Jurkat, Clone E6-1 (cell line): ENCODE results near the gene S100A6.
"Not testable (repeated sequence)": the region's sequence is repeated elsewhere in the genome, so short reads cannot be mapped to it uniquely, and the experiment has no call there.

ENCODE experiments used
- DNase-seq: peaks from one replicate; pipeline ENCODE4 v3.0.0-alpha.2; 2011; ENCODE audit warnings: low read depth, low spot score
- H3K4me3 ChIP-seq: 2 replicates; pipeline ENCODE4 v1.5.1; 2011; ENCODE audit warnings: mild to moderate bottlenecking, low read length, control low read depth, moderate library complexity

S100A6 gene

DNA sequence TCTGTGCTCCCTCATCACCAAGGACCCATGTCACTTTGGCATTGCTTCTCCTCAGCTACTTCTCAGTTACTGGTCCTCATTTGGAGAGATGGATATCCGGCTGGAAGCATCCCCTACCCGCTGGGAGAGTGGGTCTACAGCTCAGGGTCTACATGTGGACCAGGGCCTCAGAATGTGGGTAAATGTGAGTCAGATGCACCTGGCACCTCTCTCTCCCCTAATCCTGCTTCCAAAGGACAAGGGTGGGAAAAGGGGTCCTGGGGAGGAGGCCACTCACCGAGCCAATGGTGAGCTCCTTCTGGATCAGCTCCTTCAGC lies 908 bp downstream of the S100A6 start:
- no peak overlapping the region for H3K4me3 ChIP-seq
- DNase-seq = no peak

DNA sequence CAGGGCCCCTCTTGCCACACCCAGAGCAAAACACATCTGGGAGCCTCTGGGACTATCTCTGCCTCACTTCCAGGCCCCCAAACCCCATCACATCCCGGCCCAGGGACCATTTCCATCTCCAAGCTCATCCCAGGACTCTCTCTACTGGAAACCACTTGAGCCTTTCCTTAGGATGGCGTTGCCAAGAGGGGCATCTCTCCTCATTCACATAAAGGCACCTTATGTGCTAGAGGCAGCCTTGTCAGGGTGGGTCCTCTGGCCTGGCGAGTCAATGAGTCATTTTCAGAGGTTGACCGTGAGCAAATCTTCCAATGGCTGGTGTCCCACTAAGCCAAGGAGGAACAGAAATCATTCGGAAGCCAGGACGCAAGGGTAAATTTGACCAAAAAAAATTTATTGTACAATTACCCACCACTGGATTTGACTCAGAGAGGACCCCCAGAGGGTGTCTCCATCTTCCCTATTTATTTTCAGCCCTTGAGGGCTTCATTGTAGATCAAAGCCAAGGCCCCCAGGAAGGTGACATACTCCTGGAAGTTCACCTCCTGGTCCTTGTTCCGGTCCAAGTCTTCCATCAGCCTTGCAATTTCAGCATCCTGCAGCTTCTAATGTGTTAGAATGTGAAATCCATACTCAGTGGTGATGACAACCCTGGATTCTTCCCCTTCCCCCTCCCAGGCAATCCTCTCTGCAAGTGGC lies 1.4 kb downstream of the S100A6 start:
- no peak overlapping the region for H3K4me3 ChIP-seq
- DNase-seq = no peak

DNA sequence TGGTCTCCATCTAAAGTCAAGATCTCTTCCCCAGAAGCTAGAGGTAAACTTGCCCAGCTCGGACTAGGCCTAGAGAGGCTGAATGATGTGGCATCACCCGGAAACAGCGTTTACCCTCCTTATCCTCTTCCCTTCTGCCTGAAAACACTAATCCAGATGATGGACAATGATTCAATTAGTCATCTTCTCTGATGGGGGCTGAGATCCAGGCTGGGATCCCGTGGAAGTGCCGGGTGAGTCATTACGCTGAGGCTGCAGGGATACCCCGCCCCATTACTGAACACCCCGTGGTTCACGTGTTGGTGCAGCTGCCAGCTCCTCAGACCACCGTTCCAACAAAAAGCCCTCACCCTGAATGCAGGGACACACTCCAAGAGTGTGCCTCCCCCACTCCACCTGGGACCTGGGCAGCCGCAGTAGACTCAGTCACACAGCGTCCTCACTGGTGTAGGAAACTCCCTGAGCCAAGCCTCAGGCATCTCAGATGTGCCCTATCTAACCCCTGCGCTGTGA lies 2.0 kb downstream of the S100A6 start:
- no peak overlapping the region for H3K4me3 ChIP-seq
- no peak for DNase-seq

DNA sequence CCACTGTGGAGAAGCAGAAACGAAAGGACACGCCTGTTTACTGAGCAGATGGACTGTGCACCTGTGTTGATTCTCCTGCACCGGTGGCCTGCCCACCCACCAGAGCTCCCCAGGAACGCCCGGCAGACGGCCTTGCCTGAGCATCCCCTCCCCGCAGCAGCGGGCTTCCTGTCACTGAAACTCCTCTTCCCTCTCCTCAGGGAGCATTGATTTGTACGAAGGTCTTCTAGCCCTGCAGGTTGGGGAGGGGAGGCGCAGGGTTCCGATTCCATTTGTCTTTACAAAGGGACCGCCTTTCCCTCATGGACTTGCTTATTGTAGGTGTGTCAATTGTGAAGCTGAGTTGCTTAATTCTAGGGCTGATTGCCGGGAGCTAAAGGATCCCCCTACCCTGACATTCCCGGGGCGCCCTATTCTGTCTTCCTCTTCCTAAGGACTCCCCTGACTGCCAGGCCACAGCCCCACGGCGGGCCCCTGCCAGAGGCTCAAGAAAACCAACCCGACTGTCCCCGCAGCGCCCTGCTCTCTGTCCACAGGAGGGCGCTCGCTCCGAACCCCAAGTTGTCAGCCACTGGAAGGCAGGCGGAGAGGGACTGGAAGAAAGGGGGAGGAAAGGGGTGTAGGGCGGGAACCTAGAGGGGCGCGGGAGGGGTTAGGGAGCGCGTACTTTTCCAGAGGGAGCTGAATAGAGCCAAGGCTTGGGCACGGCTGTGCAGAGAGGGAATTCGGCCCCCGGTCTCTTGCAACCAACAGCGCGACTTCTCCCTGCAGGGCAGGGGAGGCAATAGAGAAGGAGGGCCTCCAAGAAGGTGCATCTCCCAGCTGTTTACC lies 2.8 kb downstream of the S100A6 start:
- no peak overlapping the region for H3K4me3 ChIP-seq
- no peak for DNase-seq

DNA sequence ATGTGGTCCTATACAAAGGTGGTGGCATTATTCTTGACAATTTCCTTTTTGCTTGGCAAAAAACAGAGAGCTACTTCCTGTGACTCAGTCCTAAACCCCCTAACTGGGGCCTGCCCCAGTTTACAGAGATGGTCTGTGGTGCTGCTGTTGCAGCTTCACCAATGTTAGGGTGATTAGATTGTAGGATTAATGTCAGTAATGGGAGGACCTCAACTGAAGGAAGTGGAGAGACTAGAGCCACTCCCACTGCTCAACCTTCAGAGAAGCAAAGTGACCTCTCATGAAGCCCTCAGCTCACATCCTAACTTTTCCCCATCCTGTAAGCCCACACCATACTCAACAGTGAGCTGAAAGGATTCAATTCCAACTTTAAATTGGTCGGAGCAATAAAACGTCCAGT lies 3.6 kb downstream of the S100A6 start:
- DNase-seq = no peak
- no peak overlapping the region for H3K4me3 ChIP-seq

DNA sequence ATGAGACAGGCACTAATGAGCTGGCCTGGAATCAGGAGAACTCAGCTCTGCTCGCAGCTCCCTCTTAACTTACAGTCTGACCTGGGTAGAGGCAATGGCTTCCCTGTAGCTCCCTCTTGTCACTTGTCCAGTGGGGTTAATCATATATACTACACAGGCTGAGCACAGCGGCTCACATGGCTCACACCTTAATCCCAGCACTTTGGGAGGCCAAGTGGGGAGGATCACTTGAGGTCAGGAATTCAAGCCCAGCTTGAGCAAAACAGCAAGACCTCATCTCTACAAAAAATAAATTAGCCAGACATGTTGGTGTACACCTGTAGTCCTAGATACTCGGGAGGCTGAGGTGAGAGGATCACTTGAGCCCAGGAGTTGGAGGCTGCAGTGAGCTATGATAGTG lies 4.2 kb downstream of the S100A6 start:
- no peak for DNase-seq
- H3K4me3 ChIP-seq = no peak overlapping the region

DNA sequence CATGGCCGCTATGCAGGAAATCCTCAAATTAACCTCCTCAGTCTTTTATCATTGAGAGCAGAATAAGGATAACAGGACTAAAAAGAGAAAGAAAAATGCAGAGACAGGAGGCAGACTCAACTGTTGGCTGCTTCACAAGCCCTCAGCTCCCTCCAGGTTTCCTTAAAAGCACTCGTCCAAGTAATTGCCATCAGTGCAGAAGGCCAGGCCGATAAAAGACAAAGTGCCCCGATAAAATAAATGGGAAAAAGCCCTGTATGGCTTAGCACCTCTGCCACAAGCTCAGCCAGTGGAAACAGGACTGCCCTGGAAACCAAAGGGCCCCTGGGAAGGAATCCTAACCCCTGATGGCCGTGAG lies 8.1 kb downstream of the S100A6 start:
- no peak overlapping the region for H3K4me3 ChIP-seq
- DNase-seq = no peak

DNA sequence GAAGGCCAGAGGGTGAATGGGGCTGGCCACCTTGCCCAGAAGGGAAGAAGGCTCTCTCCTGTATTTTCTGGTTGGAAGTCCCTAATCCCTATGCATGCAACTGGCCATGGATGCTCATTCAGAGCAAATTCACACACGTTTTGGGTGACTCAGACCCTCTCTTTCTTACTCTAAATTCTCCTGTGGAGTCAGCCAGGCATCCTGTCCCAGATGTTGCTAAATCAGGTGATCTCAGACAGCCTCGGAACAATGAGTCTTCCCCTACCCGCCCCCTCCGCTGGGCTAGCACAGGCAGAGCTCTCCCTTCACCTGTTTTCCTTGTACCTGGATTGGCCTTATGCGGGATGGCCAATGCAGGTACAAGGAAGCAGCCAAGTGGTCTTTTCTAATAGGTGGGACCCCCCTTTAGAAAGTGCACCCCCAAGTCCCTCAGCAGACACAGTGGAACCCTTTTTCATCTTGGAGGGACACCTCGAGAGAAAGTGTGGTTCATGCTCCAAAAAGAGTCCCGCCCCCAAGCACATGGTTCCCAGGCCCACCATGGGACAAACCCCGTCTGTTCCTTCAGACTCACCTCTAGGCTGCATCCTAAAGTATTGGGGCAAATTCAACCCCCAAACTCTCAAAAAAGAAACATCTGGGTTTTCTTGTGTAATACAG lies 8.6 kb downstream of the S100A6 start:
- no peak overlapping the region for H3K4me3 ChIP-seq
- DNase-seq = no peak

DNA sequence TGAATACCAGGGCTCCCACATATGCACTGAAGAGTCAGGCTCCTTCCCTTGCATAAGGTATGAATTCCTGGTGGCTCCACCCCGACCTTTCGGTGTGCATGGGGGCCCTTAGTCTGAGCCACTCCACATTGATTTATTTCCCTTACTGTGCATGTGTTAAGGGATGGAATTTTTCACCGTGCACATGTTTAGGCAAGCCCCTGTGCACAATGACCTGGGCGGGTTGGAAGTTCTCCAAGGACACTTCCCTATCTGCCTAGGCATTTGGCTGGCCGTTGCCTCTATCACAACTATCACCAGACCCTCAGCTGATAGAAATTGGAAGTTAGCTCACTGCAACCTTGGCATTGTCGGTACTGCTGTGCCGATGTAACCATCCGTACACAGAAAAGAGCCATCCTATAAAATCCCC lies 9.7 kb downstream of the S100A6 start:
- no peak for DNase-seq
- no peak overlapping the region for H3K4me3 ChIP-seq

DNA sequence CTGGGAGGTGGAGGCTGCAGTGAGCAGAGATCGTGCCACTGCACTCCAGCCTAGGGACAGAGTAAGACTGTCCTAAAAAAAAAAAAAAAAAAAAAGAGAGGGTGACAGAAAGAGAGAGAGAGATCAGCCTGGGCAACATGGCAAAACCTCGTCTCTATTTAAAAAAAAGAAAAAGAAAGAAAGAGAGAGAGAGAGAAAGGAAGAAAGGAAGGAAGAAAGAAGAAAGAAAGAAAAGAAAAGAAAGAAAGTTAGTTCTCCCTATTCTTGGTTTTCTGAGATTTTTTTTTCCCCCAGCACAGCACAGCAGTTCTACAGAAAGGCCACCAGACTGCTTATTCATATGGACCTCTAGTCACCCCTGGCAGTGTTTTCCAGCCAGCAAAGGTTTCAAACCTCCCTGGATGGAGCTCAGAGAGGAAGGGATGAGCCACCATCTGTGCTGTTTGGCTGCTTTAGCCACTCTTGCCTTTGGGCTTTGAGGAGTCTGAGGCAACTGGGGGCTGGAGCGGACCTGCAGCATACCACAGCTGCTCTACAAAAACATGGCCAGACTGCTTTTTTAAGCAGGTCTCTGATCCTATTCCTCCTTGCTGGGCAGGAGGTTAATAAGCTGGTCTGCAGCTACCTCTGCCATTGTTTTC lies 10.6 kb downstream of the S100A6 start:
- H3K4me3 ChIP-seq = no peak overlapping the region

DNA sequence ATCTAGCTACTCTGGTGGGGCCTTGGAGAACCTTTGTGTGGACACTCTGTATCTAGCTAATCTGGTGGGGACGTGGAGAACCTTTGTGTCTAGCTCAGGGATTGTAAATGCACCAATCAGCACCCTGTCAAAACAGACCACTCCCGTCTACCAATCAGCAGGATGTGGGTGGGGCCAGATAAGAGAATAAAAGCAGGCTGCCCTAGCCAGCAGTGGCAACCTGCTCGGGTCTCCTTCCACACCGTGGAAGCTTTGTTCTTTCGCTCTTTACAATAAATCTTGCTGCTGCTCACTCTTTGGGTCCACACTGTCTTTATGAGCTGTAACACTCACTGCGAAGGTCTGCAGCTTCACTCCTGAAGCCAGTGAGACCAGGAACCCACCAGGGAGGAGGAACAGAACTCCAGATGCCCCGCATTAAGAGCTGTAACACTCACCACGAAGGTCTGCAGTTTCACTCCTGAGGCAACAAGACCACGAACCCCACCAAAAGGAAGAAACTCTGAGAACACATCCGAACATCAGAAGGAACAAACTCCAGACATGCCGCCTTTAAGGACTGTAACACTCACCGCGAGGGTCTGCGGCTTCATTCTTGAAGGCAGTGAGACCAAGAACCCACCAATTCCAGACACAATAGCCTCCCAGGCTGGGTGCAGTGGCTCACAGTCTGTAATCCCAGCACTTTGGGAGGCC lies 13.3 kb downstream of the S100A6 start:
- not testable (repeated sequence) for H3K4me3 ChIP-seq, DNase-seq

More for the DNA sequence above, 10.6 kb downstream of the S100A6 start:
- DNase-seq = no peak

DNA sequence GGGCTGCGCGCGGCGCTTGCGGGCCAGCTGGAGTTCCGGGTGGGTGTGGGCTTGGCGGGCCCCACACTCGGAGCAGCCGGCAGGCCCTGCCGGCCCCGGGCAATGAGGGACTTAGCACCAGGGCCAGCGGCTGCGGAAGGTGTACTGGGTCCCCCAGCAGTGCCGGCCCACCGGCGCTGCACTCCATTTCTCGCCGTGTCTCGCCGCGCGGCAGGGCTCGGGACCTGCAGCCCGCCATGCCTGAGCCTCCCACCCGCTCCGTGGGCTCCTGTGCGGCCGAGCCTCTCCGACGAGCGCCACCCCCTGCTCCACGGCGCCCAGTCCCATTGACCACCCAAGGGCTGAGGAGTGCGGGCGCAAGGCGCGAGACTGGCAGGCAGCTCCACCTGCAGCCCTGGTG lies 14.0 kb downstream of the S100A6 start:
- H3K4me3 ChIP-seq, DNase-seq: not testable (repeated sequence)

DNA sequence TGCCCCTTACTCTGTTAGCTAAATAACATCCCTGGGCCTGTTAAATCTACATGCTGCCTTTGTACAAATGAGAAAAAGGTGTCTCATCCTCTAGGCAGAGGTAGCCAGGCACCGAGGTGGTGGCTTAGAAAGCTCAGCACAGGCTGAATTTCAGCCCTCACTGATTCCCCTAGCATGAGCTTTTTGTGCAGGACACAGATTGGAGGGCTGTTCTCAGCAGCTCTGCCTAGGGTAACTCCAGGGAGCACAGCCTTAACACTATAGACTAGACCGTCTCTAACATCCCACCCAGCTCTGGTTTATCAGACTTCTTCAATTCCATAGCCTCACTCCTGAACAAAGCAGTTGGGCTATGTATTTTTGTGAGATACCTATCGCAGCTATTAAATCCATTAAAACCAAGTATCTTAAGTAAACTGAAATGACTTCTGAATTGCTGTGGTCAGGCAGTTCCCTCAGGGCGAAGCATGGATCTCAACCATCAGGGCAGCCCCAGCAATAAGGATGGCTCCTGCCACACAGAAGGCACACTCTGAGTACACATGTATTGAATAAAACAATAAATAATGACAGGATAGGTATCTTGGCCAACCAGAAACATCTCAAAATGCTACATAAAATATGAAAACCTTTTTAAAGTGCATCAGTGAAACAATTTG lies 14.8 kb downstream of the S100A6 start:
- no peak for DNase-seq
- no peak overlapping the region for H3K4me3 ChIP-seq

DNA sequence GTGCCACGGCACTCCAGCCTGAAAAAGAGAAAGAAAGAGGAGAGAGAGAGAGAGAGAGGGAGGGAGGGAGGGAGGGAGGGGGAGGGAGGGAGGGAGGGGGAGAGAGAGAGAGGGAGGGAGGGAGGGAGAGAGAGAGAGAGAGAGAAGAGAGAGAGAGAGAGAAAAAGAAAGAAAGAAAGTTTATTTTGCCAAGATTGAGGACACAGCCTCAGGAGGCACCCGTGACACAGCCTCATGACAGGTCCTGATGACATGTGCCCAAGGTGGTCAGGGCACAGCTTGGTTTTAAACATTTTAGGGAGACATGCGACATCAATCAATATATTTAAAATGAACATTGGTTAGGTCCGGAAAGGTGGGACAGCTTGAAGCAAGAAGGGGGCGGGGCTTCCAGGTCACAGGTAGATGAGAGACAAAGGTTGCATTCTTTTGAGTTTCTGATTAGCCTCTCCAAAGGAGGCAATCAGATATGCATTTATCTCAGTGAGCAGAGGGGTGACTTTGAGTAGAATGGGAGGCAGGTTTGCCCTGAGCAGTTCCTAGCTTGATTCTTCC lies 15.6 kb downstream of the S100A6 start:
- not testable (repeated sequence) for DNase-seq, H3K4me3 ChIP-seq

DNA sequence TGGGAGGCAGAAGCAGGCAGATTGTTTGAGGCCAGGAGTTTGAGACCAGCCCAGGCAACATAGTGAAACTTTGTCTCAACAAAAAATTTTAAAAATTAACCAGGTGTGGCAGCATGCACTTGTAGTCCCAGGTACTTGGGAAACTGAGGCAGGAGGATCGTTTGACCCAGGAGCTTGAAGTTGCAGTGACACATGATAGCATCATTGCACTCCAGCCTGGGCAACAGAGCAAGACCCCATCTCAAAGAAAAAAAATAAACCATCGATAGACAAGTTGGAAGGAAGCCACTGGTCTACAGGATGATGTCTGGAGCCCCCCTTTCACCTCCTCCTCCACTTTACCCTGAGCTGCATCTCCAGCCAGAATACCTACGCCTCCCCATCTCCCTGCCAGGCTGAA lies 16.5 kb downstream of the S100A6 start:
- DNase-seq = no peak
- no peak overlapping the region for H3K4me3 ChIP-seq

DNA sequence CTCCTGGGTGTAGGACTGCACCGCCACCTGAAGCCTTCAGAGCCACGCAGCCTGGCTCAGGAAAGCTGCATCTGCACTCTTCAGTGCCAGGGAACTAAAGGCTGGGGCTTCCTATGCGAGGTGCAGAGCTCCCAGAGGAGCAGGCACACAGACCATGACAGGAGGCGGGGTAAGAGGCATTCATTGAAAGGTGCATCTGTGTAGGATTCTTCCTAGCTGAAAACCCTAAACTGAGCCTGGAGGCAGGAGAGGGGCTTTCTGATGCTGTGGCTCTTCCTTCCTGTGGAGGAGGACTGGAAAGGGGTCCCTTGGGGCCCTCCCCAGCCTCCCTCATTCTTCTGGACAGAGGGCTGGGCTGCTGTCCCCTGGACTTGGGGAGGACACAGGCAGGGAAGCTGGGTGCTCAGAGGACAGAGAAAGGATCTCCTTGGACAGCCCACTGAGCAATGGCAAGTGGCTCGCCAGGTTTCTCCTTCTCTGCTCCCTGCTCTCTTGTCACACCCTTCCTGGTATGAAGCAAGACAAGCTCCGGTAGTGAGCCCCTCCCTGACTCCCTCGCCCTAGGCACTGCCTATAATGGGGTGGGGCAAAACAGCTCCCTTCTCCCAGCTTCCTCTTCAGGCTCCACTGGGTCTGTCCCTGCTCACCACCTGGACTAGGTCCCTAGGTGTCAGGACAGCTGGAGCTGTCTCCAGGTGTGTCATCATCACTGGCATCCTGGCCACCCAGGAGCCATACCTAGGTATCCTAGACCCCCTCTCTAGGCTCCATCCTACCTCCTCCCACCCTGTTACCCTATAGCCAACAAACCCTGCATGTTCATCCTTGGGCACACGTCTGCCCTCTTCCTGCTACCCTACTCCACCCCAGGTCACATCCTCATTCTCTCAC lies 20.0 kb downstream of the S100A6 start:
- no peak overlapping the region for H3K4me3 ChIP-seq
- no peak for DNase-seq

DNA sequence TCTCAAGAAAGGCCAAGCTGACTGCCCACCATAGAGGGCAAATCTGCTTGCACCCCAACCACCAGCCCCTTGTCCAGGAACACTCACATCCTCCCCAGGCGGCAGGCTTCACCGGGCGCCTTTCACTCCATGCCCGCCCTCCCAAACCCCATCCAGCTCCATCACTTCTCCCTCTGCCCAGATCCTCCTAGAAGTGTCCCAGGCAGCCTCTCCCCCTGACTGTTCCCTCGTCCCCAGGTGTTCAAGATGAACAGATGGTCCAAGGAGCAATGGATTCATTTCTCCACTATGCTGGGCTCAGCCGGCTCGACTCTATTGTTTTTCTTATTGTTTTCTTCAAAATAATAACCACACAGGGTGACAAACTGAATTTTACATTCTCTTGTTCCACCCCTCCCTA lies 22.1 kb downstream of the S100A6 start:
- no peak overlapping the region for H3K4me3 ChIP-seq
- DNase-seq = no peak
